ENCODE results near the gene CLK2.

DNA sequence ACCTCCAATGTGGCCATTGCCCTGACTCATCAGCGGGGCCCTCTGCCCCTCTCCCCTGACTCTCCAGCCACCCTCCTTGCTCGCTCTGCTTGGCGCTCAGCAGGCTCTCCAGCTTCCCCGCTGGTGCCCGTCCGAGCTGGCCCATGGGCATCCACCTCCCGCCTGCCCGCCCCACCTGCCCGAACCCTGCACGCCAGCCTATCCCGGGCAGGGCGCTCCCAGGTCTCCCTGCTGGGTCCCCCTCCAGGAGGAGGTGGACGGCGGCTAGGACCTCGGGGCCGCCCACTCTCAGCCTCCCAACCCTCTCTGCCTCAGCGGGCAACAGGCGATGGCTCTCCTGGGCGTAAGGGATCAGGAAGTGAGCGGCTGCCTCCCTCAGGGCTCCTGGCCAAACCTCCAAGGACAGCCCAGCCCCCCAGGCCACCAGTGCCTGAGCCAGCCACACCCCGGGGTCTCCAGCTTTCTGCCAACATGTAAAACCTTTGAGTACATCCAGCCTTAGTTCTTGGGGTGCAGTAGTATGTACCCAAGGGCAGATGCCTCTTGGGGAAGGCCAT lies 14.8 kb upstream of the CLK2 start:
- no peak for TF ChIP-seq EZH2 (optimal IDR thresholded peaks at IDR 0.05; ENCODE audit: low read depth, low read length)
- TF ChIP-seq, protein P1, sequence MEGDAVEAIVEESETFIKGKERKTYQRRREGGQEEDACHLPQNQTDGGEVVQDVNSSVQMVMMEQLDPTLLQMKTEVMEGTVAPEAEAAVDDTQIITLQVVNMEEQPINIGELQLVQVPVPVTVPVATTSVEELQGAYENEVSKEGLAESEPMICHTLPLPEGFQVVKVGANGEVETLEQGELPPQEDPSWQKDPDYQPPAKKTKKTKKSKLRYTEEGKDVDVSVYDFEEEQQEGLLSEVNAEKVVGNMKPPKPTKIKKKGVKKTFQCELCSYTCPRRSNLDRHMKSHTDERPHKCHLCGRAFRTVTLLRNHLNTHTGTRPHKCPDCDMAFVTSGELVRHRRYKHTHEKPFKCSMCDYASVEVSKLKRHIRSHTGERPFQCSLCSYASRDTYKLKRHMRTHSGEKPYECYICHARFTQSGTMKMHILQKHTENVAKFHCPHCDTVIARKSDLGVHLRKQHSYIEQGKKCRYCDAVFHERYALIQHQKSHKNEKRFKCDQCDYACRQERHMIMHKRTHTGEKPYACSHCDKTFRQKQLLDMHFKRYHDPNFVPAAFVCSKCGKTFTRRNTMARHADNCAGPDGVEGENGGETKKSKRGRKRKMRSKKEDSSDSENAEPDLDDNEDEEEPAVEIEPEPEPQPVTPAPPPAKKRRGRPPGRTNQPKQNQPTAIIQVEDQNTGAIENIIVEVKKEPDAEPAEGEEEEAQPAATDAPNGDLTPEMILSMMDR (IDR thresholded peaks at IDR 0.05; ENCODE audit: low read length), result no peak
- no peak for TF ChIP-seq EZH2phosphoT487 (IDR thresholded peaks at IDR 0.05; ENCODE audit: low read length)

Measured in MM.1S (cell line).